Amniotic epithelial cell (primary cell): Measurements from ENCODE around the gene TBC1D22A.

Source experiments
- DNase-seq: peaks from one replicate; pipeline ENCODE4 v3.0.0-alpha.2; 2010; ENCODE audit warnings: low read depth

Gene TBC1D22A

DNA sequence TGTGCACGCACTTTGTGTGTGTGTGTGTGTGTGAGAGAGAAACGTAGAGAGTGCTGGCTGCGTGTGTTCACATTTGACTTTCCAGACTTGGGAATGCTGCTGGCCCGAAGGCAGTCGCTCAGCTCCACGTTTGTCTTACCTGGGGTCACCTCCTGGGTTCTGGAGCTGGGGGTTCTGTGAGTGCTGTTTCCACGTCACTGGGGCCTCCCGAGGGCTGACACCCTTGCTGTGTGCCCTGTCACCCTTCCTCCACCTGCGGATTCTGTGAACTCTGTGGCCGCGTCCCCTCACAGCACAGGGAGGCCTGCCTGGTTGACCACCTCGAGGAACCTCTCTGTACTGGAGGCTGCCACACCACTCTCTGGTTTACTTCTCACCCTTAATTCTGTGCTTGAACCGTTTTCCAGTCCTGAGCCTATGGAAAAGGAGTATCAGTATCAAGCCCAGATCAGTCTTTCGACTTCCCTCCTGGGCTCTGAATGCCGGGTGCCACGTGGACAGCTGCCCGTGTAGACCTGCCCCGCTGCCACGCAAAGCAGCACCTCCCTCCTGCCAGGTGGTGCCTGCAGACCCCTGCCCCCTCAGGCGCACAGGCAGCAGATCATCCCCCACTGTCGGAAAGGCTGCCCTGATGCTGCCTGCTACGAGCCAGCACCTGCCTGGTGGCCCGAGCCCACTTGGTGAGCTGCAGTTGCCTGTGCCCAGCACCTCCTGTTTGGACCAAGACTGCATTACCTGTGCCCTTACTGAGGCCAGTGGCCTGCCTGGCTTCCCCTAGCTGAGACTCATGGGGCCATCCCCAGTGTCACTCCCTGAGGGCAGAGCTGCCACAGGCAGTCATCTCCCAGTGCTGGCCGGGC lies 233.3 kb downstream of the TBC1D22A start:
- DNase-seq, result no peak

DNA sequence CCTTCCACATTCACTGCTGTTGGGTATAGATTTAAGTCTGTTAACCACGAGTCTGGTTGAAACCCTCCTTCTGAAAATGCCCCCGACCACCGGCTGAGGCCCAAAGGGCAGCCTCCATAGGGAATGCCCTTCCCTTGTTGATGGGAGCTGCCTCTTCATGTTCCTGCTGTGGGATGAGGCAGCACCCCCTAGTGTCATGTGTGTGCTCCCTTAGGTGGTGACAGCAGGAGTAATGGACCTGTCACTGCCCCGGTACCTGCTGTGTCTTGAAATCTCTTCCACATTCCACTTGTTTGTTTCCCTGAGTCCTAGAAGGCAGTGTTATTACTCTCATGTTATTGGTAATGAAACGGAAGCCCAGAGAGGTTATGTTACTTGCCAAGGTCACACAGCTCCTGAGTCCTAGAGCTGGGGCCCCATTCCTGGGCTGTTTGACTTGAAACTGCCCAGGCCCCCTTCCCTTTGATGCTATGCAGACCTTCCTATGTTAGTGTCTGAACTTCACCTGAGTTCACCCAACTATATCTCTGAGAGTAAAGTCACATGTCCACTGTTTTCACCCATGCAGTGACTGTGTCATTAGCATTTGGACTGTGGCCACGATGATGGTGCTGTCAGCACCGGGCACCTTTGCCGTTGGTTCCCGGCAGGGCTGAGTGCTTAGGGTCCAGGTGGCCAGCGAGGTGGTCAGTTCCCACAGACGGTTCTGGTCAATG lies 234.3 kb downstream of the TBC1D22A start:
- peak; percentile 7 for DNase-seq

GRCh38 chr22:46997311-46997970 lies 235.0 kb downstream of the TBC1D22A start:
- DNase-seq, result no peak

DNA sequence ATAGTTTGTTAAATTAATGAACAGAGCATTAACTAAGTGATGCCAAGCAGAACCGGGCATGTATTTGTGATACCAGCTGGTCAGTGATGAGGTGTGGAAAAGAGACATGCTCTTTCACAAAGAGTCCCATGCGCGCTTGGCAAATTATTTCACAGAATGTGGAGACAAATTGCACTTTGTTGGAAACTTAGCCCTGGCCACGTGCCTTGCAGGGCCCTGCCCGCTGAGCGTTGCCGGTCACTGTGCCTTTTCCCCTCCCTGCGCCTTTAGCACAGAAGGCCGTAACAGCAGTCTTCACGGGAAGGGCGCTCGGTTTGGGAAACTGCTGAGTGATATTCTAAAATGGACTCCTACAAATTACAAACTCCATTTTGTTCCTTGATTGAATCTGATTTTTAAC lies 235.9 kb downstream of the TBC1D22A start:
- DNase-seq, result no peak

DNA sequence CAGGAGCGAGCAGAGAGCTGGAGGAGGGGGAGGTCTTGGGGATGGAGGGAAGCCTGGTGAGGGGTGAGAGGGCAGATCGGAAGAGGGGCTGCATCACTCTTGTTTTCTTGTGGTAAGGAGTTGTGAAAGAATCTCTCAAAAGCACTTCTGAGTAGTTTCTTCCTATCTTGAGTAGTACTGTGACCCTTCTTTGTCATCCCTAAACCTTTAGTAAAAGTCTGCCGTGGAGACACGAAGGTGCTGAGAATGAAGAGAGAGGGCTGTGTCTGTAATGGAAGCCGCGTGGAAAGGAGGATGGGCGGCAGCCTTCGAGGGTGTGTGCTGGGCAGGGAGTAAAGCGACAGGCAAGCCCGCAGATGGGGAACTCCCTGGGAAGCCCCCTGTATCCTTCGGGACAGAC lies 237.8 kb downstream of the TBC1D22A start:
- DNase-seq, result no peak

GRCh38 chr22:47000888-47001287 lies 238.4 kb downstream of the TBC1D22A start:
- no peak for DNase-seq

- no peak for DNase-seq
Measured at GRCh38 chr22:47001288-47001687, 238.8 kb downstream of the TBC1D22A start.

DNA sequence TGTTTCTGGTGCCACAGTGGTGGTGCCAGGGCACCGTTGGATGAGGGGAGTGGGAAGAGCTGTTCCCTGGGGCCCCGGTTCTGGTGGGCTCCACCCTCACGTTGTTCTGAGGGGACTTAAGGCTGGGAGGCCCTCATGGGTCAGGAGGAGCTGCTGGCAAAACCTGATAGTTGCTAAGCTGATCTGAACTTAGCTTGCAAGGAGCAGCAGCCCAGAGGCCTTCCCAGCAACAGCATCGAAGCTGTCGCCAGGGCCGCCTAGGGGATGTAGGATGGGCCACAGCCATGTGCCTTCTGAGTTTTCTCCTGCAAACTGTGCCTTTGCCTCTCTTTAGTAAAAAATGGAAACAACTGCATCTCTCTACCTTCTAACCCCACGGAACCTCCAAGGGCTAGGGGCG lies 240.2 kb downstream of the TBC1D22A start:
- DNase-seq, result no peak

GRCh38 chr22:47005506-47006408 lies 243.3 kb downstream of the TBC1D22A start:
- DNase-seq, result no peak

- DNase-seq, result no peak
Measured at GRCh38 chr22:47006433-47006832, 244.0 kb downstream of the TBC1D22A start.

GRCh38 chr22:47006869-47007268 lies 244.4 kb downstream of the TBC1D22A start:
- DNase-seq, result no peak

DNA sequence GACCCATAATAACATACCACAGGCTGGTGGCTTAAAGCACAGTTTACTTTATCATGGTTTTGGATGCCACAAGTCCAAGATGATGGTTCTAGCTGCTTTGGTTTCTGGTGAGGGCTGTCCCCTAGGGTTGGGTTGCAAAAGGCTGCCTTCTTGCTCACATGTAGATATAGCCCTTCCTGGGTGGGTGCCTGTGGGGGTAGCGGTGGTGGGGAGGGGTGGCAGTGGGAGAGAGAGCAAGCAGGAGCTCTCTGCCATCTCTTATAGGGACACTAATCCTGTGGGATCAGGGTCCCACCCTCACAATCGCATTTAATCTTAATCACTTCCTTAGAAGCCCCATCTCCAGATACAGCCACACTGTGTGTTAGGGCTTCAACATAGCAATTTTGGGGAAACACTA lies 245.0 kb downstream of the TBC1D22A start:
- no peak for DNase-seq

DNA sequence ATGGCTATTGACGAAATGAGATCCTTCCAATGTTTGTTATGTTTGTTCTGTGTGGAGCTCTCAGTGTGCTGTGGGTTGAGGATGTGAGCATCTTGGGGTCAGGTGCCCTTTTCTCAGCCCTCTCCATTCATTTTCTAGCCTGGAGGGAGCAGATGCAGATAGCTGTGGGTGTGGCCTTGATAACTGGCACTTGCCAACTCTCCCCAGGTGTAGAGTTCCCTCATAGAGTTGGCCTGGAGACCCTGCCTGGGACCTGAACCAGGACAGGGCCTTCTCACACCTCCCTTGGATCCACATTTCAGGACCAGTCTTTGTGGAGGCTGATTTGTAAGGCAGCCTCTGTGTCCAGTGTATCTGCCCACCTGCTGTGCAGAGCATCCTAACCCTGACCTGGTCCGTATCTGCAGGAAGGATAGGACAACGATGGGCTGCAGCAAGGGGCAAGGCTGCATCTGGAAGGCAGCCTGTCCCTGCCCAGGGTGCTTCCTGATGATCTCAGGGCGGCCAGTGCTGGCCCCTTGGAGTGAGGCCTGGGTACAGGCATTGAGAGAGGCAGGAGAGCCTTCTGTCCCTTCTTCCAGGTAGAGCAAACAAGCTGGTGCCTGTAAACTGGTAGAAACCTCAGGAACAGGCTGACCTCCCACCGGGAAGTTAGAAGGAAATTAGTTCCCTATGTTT lies 245.9 kb downstream of the TBC1D22A start:
- DNase-seq, result no peak

- DNase-seq, result no peak
Measured at GRCh38 chr22:47009304-47010101, 247.1 kb downstream of the TBC1D22A start.

GRCh38 chr22:47010211-47010610 lies 247.8 kb downstream of the TBC1D22A start:
- DNase-seq, result no peak

DNA sequence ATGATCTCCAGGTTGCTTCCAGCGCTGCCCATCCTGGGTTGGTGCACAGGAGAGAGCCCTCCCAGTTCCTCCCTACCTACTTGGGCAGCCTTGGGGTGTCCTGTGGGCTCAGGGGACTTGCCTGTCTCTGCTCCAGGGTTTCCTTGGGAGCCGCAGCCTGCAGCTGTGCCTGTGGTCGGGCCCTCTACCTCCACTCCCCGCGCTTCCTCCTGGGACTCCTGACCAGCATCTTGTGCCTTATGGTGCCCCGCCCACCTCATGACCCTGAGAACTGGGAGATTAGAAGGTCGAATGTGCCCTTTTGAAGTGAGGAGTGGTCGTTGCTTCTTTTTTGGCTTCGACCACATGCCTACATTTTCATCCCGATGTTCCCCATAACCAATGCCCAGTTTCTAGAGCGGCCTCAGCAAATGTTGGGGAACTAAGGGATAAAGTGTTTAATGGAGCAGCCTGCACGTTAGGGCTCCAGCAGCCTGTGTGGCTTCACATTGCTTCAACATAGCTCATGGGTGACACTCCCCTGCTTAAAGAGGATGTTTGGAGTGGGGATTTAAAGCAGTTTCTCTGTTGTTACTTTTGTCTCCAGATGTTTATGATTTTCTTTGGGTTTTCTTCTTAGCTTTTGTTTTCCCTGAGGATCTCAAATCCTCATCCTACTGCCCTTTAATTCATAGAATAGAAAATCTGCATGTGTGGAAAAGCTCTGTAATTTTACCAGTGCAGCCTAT lies 248.8 kb downstream of the TBC1D22A start:
- no peak for DNase-seq

DNA sequence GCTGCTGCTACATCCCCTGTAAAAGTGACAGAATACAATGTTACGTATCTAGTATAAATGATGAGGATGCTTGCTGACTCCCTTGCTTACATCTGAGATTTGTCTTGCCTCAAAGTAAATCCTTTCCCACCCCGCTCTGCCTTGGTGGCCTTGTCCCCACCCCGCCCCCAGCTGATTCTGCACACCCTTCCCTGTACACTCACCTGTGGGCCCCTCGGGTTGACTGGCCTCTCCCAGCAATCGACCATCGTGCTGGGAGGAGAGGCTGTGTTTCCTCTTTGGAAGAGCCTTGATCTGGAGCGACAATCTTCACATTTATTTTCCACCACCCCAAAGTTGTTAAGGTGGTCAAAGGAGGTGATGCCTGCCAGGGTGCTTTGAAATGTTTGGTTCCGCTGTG lies 249.4 kb downstream of the TBC1D22A start:
- DNase-seq, result no peak

GRCh38 chr22:47012589-47013370 lies 250.3 kb downstream of the TBC1D22A start:
- peak; percentile 10 for DNase-seq
